ENCODE results near the gene UBE2L5. TPM values are rescaled to one million over a fixed set of nuclear protein-coding genes. Genes with fewer than 3 reads are reported as not detected.
A peak's percentile ranks its signal among the peaks of the same experiment; 100 is the strongest.

UBE2L5 gene
- total RNA-seq, 4 donors from 2014 or later: 0.31 TPM; not detected in 3

DNA sequence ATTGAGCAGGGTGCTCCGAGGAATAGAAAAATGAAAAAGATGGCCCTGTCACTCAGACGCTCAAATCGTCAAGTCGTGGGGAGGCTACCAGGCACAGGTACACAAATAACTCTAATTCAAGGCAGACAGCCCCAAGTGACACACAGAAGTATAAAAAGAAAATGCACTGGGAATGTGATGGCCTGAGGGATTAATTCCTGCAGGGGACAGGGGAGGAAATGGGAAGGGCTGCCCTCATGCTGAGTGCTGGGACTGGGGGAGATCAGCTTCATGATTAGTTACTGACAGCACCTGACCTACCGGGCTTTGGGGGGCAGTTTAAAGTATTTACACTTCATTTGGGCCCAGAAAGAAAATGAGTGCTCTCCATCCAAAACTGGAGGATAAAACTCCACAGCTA lies 20.9 kb upstream of the UBE2L5 start:
- no peak overlapping the region for H3K27ac ChIP-seq
- WGBS, 2 donors (ENCODE audit: low coverage in 1 of 2): 90 to 98% methylated on average over 5 of the region's 5 CpGs
- H3K4me3 ChIP-seq: no peak overlapping the region
- H3K4me1 ChIP-seq: peaks cover 0 to 17% (median 0%) of the 10 kb centered on the region in 3 donors
- H3K9me3 ChIP-seq: no peaks in the 10 kb centered on the region
- no peak for ATAC-seq
- no peaks in the 10 kb centered on the region for H3K27me3 ChIP-seq
- TF ChIP-seq POLR2AphosphoS5 (IDR thresholded peaks at IDR 0.05) (no peak), EP300 (IDR thresholded peaks at IDR 0.05) (no peak), POLR2A (IDR thresholded peaks at IDR 0.05) (no peak)
- TF ChIP-seq, protein P1, sequence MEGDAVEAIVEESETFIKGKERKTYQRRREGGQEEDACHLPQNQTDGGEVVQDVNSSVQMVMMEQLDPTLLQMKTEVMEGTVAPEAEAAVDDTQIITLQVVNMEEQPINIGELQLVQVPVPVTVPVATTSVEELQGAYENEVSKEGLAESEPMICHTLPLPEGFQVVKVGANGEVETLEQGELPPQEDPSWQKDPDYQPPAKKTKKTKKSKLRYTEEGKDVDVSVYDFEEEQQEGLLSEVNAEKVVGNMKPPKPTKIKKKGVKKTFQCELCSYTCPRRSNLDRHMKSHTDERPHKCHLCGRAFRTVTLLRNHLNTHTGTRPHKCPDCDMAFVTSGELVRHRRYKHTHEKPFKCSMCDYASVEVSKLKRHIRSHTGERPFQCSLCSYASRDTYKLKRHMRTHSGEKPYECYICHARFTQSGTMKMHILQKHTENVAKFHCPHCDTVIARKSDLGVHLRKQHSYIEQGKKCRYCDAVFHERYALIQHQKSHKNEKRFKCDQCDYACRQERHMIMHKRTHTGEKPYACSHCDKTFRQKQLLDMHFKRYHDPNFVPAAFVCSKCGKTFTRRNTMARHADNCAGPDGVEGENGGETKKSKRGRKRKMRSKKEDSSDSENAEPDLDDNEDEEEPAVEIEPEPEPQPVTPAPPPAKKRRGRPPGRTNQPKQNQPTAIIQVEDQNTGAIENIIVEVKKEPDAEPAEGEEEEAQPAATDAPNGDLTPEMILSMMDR (IDR thresholded peaks at IDR 0.05): no peak
- H3K36me3 ChIP-seq: no peaks in the 10 kb centered on the region

DNA sequence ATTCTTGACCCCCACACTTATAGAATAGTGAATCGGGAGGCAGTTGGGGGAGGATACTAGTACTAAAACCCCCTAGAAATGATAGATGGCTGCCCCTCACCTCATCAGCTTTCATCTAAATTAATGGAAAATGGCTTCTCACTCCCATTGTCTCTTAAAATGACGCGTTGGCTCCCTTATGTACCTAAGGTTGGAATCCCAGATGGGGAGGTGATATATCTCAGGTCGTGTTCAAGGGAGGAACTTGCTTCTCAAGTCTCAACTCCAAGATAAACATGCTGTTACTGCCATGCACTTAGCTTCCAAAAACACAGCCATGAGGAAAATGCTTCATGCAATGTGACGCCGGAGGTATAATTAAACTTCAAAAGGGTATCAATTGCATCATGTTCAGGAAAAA lies 18.8 kb upstream of the UBE2L5 start:
- peaks cover 0 to 28% (median 3%) of the 10 kb centered on the region in 3 donors for H3K4me1 ChIP-seq
- H3K36me3 ChIP-seq: no peaks in the 10 kb centered on the region
- TF ChIP-seq, protein P1 (IDR thresholded peaks at IDR 0.05): no peak
- TF ChIP-seq POLR2A (IDR thresholded peaks at IDR 0.05) (no peak), EP300 (IDR thresholded peaks at IDR 0.05) (no peak), POLR2AphosphoS5 (IDR thresholded peaks at IDR 0.05) (no peak)
- no peaks in the 10 kb centered on the region for H3K9me3 ChIP-seq
- no peaks in the 10 kb centered on the region for H3K27me3 ChIP-seq
- 57 to 87% methylated on average over 4 to 6 of the region's 6 CpGs for WGBS, 2 donors (ENCODE audit: low coverage in 1 of 2)
- ATAC-seq: no peak
- H3K27ac ChIP-seq: no peak overlapping the region
- H3K4me3 ChIP-seq: no peak overlapping the region

DNA sequence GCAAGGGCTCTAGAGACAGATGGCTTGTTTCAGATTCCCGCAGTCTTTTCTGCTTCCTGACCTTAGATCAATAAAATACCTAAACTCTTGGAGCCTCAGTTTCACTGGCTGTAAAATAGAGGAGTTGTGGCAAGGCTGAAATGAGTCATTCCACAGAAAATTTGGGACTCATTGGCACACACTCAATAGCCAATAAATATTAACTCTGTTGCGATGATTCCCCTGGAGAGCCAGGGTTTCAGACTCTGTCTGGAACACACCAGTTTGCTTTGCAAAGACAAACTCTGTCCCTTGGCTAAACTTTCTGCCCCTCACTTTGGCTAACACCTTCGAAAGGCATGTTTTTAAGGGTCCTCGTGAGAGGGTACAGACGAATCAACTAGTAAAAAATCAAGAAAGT lies 18.1 kb upstream of the UBE2L5 start:
- no peak for ATAC-seq
- Histone ChIP-seq H3K9me3 (no peaks in the 10 kb centered on the region), H3K27ac (no peak overlapping the region), H3K4me3 (no peak overlapping the region), H3K36me3 (no peaks in the 10 kb centered on the region), H3K4me1 (peaks cover 0 to 36% (median 7%) of the 10 kb centered on the region in 3 donors), H3K27me3 (no peaks in the 10 kb centered on the region)
- TF ChIP-seq POLR2A (IDR thresholded peaks at IDR 0.05): no peak
- 72 to 82% methylated on average over 4 to 5 of the region's 5 CpGs for WGBS, 2 donors (ENCODE audit: low coverage in 1 of 2)

DNA sequence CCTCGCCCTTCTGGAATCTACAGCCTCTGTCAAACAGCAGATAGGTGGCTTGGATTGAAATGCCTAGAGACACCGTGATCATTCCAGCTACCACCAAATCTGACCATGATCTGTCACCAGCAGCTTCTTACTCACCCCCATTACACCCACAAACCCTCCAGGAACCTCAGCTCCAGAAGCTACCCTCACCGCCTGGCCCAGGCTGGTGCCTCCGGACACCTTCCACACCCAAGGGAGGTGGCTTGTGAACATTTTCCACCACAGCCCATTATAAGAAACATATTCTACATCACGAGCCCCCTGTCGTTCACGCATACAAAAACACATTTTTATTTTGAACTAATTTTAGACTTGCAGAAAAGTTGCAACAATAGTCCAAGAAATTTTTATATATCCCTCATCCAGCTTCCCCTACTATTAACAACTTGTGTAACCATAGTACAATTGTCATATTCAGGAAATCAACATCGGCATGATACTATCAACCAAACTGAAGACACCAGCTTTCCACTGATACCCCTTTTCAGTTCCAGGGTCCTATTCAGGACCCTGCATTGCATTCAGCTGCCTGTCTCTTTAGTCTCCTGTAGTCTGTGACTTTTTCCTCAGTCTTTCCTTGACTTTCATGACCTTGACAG lies 15.4 kb upstream of the UBE2L5 start:
- Histone ChIP-seq H3K4me3 (no peak overlapping the region), H3K9me3 (no peaks in the 10 kb centered on the region), H3K27ac (no peak overlapping the region), H3K36me3 (no peaks in the 10 kb centered on the region), H3K27me3 (no peaks in the 10 kb centered on the region), H3K4me1 (peaks cover 0 to 42% (median 12%) of the 10 kb centered on the region in 3 donors)
- 95 to 96% methylated on average over 6 to 8 of the region's 8 CpGs for WGBS, 2 donors (ENCODE audit: low coverage in 1 of 2)
- TF ChIP-seq POLR2AphosphoS5 (IDR thresholded peaks at IDR 0.05): no peak
- TF ChIP-seq EP300 (IDR thresholded peaks at IDR 0.05): no peak
- TF ChIP-seq, protein P1 (IDR thresholded peaks at IDR 0.05): no peak
- TF ChIP-seq POLR2A (IDR thresholded peaks at IDR 0.05): no peak
- ATAC-seq: no peak

DNA sequence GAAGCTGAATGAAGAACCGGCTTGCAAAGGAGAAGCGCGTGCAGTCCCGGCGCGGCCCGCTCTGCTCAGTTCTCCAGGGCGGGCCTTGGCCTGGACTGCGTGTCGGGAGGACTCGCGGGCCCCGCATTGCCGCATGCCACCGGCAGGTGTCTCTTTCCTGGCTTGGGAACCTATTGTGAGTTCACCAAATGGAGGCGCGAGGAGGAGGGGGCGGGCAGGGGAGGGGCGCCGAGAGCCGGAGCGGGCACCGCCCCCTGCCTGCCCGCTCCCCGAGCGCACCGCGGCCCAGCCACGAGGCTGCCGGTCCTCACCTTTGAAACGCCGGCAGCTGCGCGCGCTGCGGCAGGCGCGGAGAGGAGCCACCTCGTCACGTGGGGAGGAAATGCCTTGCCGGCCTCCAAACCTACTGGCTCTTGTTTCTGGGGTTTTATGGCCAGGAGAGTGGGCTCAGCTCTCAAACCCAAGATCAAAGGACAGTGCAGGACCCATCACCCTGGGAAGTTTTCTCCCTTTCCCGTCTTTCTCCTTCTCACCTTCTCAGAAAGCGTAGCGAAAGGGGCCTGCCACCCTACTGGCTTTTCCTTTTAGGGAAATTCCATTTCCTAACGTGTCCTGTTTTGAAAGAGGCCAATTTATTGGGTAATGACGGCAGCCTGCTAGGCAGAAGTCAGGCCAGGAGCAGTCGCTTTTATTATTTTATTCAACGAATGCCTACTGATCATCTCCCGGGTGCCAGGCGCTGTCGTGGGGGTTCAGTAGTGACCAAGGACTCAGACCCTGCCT lies 13.8 kb upstream of the UBE2L5 start:
- peak overlapping the region; percentile 9 to 46 for H3K4me3 ChIP-seq
- TF ChIP-seq EP300 (IDR thresholded peaks at IDR 0.05): no peak
- TF ChIP-seq, protein P1 (IDR thresholded peaks at IDR 0.05): peak; percentile 89 to 95 (median 91)
- peak in 1 of 2 donors; percentile 5 for TF ChIP-seq POLR2A (IDR thresholded peaks at IDR 0.05)
- peak; percentile 85 for TF ChIP-seq POLR2AphosphoS5 (IDR thresholded peaks at IDR 0.05)
- no peaks in the 10 kb centered on the region for H3K9me3 ChIP-seq
- H3K36me3 ChIP-seq: no peaks in the 10 kb centered on the region
- ATAC-seq: peak; percentile 93
- no peaks in the 10 kb centered on the region for H3K27me3 ChIP-seq
- peaks cover 0 to 42% (median 12%) of the 10 kb centered on the region in 3 donors for H3K4me1 ChIP-seq
- WGBS, 2 donors (ENCODE audit: low coverage in 1 of 2): 55 to 58% methylated on average over 8 to 11 of the region's 51 CpGs
- peak overlapping the region; percentile 77 to 89 (median 85) for H3K27ac ChIP-seq
